HG02981 (cell line): ENCODE results near the gene LRRC40.
"Not testable (repeated sequence)": the region's sequence is repeated elsewhere in the genome, so short reads cannot be mapped to it uniquely, and the experiment has no call there.

Experiments used
- ATAC-seq: cut with Tn5 transposase; IDR thresholded peaks from one replicate; pipeline ENCODE4 v1.9.1; 2021; ENCODE audit warnings: mild to moderate bottlenecking, moderate library complexity; ENCODE audit not compliant: unreplicated experiment

LRRC40 gene

GRCh38 chr1:70204139-70204538 is 1.2 kb downstream of the LRRC40 start:
- no peak for ATAC-seq

DNA sequence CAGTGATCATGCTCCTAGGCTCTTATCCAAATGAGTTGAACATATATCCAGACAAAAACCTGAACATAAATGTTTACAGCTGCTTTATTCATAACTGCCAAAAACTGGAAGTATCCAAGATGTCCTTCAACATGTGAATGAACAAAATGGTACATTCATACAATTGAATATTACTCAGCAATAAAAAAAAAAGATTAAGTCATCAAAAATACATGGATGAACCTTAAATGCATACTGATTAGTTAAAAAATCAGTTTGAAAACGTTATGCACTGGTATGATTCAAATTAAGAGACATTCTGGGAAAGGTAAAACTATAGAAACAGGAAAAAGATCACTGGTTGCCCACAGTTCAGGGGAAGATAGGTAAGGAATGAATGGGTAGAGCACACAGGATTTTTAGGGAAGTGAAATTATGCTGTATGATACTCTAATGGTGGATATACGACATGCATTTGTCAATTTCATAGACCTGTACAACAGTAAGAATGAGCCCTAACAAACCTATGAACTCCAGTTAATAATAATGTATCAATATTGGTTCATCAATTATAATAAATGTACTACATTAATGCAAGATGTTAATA is 3.1 kb downstream of the LRRC40 start:
- ATAC-seq = no peak

DNA sequence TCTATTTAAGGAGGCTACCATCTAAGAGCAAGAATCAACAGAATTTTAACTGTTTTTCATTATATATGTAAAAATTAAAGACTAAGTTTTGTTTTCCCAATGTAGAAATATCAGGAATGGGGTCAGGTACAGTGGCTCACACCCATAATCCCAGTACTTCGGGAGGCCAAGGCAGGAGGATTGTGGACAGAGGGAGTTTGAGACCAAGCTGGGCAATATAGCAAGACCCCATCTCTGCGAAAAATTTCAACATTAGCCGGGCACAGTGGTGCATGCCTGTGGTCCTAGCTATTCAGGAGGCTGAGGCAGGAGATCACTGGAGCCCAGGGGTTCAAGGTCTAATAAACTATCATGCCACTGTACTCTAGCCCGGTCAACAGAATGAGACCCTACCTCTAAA is 5.3 kb downstream of the LRRC40 start:
- no peak for ATAC-seq

- no peak for ATAC-seq
Measured at GRCh38 chr1:70196333-70196732, 9.0 kb downstream of the LRRC40 start.

- ATAC-seq = peak; percentile 97
Measured at GRCh38 chr1:70195342-70195741, 10.0 kb downstream of the LRRC40 start.

DNA sequence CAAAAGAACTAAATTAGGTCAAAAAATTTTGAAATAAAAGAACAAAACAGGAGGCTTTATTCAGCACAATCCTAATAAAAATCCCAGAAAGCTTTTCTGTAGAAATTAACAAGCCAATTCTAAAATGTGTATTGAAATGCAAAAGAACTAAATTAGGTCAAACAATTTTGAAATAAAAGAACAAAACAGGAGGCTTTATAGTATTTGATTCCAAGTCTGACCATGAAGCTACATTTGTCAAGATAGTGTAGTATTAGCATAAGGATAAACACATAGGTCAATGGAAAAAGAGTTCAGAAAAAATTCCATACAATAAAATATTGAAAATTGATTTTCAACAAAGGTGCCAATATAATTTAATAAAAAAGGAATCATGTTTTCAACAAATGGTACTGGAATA is 10.8 kb downstream of the LRRC40 start:
- ATAC-seq = no peak

- not testable (repeated sequence) for ATAC-seq
Measured at GRCh38 chr1:70192446-70192845, 12.9 kb downstream of the LRRC40 start.

- no peak for ATAC-seq
Measured at GRCh38 chr1:70190180-70190579, 15.2 kb downstream of the LRRC40 start.

DNA sequence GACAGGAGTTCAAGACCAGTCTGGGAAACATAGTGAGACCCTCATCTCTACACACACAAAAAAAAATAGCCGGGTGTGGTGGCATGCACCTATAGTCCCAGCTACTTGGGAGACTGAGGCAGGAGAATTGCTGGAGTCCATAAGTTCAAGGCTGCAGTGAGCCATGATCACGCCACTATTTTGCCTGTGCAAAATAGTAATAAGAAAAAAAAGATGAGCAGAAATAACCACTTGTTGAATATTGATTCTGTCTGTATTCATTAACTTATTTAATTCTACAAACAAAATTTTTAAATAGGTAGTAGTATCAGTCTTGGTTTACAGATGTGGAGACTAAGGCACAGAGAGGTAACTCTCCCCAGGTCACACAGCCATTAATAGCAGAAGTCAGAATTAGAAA is 16.9 kb downstream of the LRRC40 start:
- ATAC-seq = no peak

DNA sequence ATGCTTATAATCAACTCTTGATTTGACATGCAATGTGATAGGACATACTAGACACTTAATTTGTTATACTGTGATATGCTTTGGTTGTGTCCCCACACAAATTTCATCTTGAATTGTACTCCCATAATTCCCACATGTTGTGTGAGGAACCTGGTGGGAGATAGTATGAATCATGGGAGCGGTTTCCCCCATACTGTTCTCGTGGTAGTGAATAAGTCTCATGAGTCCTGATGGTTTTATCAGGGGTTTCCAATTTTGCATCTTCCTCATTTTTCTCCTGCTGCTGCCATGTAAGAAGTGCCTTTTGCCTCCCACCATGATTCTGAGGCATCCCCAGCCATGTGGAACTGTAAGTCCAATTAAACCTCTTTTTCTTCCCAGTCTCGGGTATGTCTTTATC is 20.2 kb downstream of the LRRC40 start:
- not testable (repeated sequence) for ATAC-seq

DNA sequence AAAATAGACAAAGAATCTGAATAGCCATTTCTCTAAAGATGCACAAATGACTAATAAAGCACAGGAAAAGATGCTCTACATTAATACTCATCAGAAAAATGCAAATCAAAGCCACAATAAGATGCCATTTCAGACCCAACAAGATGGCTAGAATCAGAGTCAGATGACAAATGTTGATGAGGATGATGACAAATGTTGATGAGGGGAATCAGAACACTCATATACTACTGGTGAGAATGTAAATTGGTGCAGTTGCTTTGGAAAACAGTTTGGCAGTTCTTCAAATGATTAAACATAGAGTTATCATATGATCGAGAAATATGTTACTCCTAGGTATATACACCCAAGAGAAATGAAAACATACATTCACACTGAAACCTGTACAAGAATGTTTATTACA is 33.9 kb downstream of the LRRC40 start:
- ATAC-seq = no peak

GRCh38 chr1:70169018-70169839 is 36.1 kb downstream of the LRRC40 start:
- no peak for ATAC-seq

DNA sequence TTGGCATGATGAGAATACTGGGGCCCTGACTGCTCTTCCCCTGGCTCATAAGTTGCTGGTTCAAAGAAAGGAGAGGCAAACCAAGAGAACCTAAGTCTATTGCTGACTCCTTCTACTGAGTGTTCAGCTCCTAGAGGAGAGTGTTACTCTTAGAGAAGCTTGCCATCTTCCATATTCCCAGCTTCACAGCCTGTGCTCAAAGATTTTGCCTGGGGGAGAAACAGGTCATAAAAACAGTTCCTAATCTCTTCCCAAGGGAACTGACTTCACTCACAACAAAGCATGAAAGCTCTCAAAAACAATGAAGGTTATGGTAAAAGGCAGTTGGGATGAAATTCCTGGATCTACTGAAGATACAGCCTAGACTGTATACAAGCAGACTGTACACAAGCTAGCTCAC is 37.1 kb downstream of the LRRC40 start:
- ATAC-seq = no peak

DNA sequence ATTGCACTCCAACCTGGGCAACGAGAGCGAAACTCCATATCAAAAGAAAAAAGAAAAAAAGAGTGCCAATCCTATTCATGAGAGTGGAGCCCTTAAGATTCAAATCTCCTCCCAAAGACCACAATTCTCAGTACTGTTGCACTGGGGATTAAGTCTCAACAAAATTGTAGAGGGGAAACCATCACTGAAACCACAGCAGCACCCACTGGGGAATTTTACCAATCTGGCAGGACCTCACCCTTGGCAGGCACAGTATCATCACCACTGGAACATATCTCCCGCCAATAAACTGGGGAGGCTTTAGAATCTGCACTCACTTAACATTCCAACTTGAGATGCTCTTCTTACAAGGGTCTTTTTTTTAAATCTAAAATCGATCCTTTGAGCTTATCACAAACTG is 41.0 kb downstream of the LRRC40 start:
- no peak for ATAC-seq

- ATAC-seq = no peak
Measured at GRCh38 chr1:70156529-70157120, 48.8 kb downstream of the LRRC40 start.

DNA sequence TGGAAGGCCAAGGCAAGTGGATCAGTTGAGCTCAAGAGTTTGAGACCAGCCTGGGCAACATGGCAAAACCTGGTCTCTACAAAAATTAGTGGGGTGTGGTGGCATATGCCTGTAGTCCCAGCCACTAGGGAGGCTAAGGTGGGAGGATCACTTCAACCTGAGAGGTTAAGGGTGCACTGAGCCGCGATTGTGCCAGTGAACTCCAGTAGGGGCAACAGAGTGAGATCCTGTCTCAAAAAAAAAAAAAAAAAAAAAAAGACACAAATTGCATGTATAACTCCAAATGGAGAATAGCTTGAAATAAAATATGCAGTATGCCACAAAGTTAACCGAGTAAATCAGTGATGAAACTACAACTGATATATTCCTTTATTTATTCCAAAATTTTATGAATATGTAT is 51.6 kb downstream of the LRRC40 start:
- ATAC-seq = no peak

DNA sequence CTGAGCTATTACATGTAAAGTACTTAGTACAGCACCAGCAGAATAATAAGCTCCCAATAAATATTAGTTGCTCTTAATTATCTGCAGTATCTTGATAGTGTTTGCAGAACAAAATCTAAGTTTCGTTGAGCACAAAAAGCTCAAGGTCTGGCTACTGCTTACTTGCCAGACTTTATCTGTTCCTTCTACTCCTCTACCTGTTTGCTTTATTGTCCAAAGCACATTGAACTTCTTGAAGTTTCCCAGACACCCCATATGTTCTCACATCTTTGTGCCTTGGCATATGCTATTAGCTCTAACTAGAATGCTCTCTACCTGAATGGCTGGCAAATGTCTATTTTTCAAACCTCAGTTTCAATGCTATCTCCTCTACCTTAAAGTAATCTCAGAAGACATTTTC is 54.9 kb downstream of the LRRC40 start:
- ATAC-seq = no peak

- no peak for ATAC-seq
Measured at GRCh38 chr1:70146488-70146887, 58.9 kb downstream of the LRRC40 start.

DNA sequence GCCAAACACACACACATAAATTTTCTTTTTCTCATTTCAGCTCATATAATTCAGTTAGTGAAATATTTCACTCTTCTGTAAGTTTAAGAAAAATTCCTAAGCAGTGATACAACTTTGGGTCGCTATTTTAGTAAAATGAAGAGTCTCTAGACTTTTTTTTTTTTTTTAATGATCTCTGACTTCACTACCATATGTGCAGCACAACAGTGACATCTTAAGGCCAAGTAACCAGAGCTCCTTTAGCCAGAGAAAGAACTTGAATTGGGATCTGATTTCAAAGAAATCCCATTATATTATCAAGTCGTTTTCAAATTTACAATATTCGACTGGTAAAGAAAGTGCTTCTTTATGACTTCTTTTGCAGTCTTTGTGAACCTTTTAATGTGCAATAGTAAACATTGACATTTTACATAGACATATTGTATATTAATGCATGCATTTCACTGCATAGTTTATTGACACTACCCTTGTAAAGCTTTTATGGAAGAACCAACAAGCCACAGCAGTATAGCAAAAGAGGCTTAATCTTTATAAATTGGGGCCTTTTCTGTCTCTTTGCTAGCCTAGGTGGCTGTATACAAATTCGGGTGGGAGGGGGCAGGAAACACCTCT is 62.2 kb downstream of the LRRC40 start:
- no peak for ATAC-seq

DNA sequence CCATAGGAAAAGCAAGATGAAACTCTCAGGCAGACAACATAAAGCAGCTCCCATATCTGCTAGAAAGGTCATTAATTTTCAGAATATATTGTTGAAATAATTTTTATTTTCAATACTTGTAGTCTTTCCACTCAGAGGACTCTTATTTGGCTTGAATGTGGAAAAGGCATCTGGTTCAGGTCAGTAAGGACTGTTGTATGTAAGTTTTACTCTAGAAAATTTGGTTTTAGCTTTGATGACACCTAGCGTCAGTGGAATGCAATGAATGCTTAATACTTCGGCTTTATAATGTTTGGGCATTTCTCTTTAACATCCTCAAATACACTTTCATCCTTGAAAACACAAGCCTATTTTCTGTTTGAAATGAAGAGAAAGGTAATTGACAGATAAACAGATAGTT is 63.3 kb downstream of the LRRC40 start:
- ATAC-seq = no peak

DNA sequence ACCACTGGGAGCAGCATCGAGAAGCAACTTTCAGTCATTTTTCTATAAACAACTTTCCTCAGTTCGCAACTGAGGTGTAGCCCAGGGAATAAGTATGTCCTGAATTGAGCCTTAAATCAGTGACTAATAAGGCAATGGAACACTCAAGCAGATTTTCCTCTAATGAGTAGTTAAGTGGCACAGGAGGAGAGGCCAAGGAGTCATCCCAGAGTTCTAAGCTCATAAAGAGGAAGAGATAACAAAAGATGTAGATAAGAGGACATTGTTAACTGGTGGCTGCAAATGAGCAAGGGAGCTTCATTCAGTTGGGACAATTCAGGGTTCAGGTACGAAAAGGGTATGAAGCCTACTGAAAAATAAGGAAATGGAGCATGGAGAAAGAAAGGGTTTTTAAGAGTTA is 64.5 kb downstream of the LRRC40 start:
- no peak for ATAC-seq

- ATAC-seq = no peak
Measured at GRCh38 chr1:70140343-70140742, 65.0 kb downstream of the LRRC40 start.
